NCI-H1694 treated with DMSO at 0.1 percent for 48 hours (cell line): ENCODE data around the gene RAET1L.
"Not testable (repeated sequence)": the region's sequence is repeated elsewhere in the genome, so short reads cannot be mapped to it uniquely, and the experiment has no call there.

Source experiments
- DNase-seq: peaks from one replicate; lab custom pipeline; 2025; lab: John Stamatoyannopoulos, UW

RAET1L gene

GRCh38 chr6:149991472-149991795, 33.9 kb downstream of the RAET1L start:
- not testable (repeated sequence) for DNase-seq

GRCh38 chr6:149990661-149991471, 34.5 kb downstream of the RAET1L start:
- no peak for DNase-seq

- DNase-seq, result no peak
Observed at GRCh38 chr6:149990212-149990660, 35.1 kb downstream of the RAET1L start.

GRCh38 chr6:149988550-149989346, 36.6 kb downstream of the RAET1L start:
- DNase-seq, result no peak

- no peak for DNase-seq
Observed at GRCh38 chr6:149987602-149988107, 37.7 kb downstream of the RAET1L start.

GRCh38 chr6:149985481-149985937, 39.8 kb downstream of the RAET1L start:
- no peak for DNase-seq

GRCh38 chr6:149984773-149985172, 40.6 kb downstream of the RAET1L start:
- no peak for DNase-seq

- DNase-seq, result no peak
Observed at GRCh38 chr6:149983145-149983544, 42.2 kb downstream of the RAET1L start.

GRCh38 chr6:149979293-149979692, 46.0 kb downstream of the RAET1L start:
- no peak for DNase-seq

- no peak for DNase-seq
Observed at GRCh38 chr6:149978610-149979009, 46.7 kb downstream of the RAET1L start.

GRCh38 chr6:149977221-149977620, 48.1 kb downstream of the RAET1L start:
- DNase-seq, result no peak

GRCh38 chr6:149975400-149975799, 49.9 kb downstream of the RAET1L start:
- DNase-seq, result no peak

GRCh38 chr6:149974825-149975224, 50.5 kb downstream of the RAET1L start:
- DNase-seq, result no peak

GRCh38 chr6:149974394-149974793, 50.9 kb downstream of the RAET1L start:
- DNase-seq, result not testable (repeated sequence)

- DNase-seq, result no peak
Observed at GRCh38 chr6:149969635-149970034, 55.7 kb downstream of the RAET1L start.

GRCh38 chr6:149968909-149969308, 56.4 kb downstream of the RAET1L start:
- not testable (repeated sequence) for DNase-seq
